Daoy (cell line): ENCODE results near the gene GAREM1. TPM values are rescaled to one million over a fixed set of nuclear protein-coding genes. Genes with fewer than 3 reads are reported as not detected.

ENCODE experiments used
- DNase-seq: peaks from one replicate; pipeline ENCODE4 v3.0.0-alpha.2; 2015; ENCODE audit warnings: low read depth
- total RNA-seq: library from RNA; depleted of rRNA; stranded (reverse); fragments of >200 nt; shearing (Covaris generic); gene quantifications from 2 replicates; pipeline ENCODE4 v1.2.3, GENCODE V29; 2014

Gene GAREM1
- total RNA-seq, 1 experiment from 2014 or later, result 2.2 TPM

DNA sequence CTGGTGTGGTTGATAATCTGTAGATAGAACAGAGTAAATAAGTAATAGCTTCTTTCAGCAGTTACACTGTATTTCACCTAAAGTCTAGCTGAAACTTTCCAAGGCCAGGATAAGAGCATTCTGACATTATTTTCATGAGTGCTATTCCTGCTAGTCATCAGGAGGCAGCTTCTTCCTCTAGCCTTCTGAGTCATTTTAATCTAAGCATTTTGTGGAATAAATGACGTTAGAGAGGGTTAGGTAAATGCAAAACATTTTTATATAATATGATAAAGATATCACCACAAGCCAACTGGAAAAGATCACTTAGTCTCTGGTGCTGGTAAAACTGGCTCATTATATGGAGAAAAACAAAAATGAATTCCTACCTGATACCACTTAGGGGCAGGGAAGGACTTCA, 142.3 kb downstream of the GAREM1 start:
- no peak for DNase-seq

DNA sequence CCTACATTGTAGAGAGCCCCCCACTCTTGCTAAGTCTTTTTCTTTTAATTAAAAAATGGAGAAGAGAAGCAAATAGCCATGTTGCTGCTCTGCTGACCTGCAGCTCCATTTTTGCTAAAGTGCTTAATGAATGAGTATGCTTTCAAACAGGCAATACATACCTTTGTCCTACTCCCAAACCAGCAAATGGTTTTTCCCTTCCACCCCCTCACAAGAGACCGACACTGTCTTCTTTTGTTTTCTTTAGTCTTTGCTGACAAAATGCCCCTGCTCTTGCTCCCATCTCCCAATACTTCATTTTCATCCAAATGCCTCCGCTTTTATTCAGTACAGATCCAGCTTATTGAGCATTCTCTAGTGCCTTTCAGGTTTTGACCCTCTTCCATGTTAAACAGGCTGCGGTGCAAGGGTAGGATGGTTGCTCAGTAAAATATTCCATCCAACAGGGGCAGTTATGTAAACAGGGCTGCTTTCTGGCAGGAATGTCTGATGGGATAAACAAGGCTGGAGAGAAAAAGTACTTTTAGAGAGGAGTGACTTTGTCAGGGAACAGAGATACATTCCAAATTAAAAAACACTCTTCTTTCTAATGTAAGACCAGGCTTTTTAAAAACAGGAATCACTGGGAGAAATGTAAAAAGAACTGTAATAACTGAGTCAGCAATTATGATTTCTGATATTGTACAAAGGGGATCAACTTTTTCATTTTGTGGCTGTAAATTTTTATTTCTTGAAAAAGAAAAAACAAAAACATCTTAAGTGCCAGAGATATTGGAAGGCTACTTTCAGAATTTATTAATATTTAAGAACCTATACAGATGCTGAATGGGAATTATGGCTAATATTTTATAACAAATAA, 144.0 kb downstream of the GAREM1 start:
- DNase-seq, result no peak

GRCh38 chr18:32324181-32324580, 146.5 kb downstream of the GAREM1 start:
- no peak for DNase-seq

DNA sequence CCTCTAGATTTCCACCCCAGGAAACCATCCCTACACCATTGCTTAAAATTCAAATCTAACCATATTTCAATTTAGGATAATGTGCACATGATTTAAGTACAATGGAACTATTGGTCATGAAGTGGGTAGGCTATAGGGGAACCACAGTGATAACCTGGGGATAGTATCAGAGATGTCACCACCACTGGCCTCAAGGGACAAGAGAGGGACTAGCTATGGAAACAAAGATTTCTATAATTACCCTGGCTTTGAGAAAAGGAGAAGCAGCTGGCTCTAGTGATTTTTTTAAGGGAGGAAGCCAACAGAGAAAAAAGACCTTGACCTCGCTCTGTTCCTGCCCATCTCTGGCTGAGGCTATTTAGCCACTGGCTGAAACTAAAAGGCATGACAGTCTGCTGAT, 148.9 kb downstream of the GAREM1 start:
- no peak for DNase-seq

DNA sequence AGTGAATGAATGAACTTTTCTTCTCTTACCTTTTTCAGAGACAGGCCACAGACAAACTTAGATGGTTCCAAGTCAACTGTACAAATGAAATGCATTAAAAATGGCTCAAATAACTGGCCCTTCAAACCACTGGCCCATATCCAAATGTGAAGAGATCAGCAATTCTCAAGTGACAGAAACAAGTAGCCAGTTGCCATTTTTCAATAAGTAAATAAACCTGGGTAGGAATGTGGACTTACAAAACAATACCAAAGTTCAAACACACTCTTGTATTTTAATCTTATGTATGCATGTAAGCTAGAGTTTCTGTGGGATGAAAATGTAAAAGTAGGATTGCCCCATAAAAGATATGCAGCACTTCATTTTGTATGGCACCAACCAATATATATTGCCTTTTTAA, 151.6 kb downstream of the GAREM1 start:
- no peak for DNase-seq

- no peak for DNase-seq
These were observed 152.1 kb downstream of the GAREM1 start for GRCh38 chr18:32318581-32318980.

GRCh38 chr18:32317651-32318050, 153.0 kb downstream of the GAREM1 start:
- no peak for DNase-seq

GRCh38 chr18:32315881-32316280, 154.8 kb downstream of the GAREM1 start:
- DNase-seq, result no peak

- no peak for DNase-seq
These were observed 159.9 kb downstream of the GAREM1 start for GRCh38 chr18:32310774-32311173.

DNA sequence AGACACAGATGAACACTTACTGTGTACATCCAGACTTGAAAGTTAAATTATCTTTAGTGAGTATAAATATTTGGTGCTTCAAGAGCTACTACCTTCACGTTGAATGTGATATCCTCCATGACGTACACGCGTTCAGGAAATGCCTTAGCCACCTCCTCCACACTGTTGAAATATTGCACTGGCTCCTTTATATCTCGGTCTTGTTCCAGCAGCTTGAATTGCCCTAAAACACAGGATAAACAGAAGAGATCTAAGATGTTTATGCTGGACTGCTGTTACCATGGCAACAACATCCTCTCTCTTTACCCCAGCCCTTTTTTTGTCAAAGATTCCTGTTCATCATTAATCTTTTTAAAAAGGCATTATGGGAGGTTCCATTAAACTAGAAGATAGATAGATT, 160.6 kb downstream of the GAREM1 start:
- DNase-seq, result no peak

DNA sequence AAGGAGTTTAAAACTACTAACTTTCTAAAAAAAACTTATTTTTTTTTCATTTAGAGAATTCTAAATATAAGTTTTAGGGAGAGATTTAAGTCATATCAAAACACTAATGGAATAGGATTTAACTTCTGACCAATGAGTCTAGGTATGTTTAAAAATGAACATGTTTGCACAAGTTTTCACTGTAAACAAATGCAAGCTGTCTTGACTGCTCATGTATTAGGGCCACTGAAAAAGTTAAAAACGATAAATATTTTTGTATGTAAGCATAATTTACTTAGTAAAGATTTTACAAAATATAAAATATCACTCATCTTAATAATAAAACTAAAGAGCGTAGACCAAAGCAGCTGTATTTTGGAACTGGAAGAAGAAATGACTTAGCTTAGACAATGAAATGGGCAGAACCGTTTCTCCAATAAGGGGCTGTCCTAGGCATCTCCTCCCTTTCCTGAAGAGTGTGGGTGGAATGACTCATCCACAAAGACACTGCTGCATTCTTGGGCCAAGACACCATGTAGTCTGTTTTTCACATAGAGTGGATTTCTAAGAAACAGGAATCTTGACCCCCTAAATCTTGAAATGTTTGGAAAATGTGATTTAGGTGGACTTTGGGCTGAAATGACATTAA, 162.1 kb downstream of the GAREM1 start:
- DNase-seq, result peak; percentile 81

- DNase-seq, result no peak
These were observed 167.3 kb downstream of the GAREM1 start for GRCh38 chr18:32303400-32303799.

- DNase-seq, result no peak
These were observed 167.9 kb downstream of the GAREM1 start for GRCh38 chr18:32302806-32303205.

GRCh38 chr18:32301976-32302743, 168.5 kb downstream of the GAREM1 start:
- peak; percentile 73 for DNase-seq

GRCh38 chr18:32301361-32301760, 169.3 kb downstream of the GAREM1 start:
- no peak for DNase-seq

GRCh38 chr18:32300914-32301313, 169.8 kb downstream of the GAREM1 start:
- DNase-seq, result no peak

DNA sequence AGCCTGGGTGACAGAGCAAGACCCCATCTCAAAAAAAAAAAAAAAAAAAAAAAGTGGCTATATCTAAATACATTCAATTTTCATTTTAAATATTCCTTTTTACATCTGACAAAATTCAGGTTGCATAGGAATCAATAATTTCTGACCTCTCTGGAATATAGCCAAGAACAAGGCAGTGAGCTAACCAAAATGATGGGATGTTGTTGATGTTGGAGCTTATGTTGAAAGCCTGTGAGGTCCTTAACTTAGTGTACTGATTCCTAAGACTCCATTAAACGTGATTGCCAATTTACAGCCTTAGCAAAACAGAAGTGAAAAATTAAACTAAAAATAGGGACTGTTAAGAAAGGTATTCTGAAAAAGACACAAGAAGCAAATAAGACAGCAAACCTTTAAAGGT, 171.2 kb downstream of the GAREM1 start:
- DNase-seq, result no peak

DNA sequence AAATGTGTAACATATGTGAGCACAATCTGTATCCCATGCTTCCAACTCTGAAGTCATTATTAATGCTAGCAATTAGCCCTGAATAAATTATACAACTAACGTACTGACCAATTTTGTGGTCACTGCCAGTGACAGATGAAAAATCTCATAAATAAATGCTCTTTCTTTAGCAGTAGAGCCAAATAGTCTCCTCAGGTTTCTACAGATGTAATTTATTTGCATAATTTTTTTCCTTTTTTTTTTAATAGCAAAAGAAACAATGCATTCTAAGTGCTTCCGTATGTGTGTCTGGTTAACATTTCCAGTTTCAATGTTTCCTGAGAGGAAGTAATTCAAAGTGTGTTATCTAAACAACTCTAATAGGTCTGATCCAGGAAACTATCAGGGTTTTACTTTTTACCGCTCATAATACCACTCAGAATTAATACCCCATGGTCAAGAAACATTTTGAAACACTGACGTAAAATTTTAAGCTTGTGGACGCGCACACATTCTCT, 172.5 kb downstream of the GAREM1 start:
- DNase-seq, result no peak

GRCh38 chr18:32297579-32298170, 173.0 kb downstream of the GAREM1 start:
- no peak for DNase-seq

DNA sequence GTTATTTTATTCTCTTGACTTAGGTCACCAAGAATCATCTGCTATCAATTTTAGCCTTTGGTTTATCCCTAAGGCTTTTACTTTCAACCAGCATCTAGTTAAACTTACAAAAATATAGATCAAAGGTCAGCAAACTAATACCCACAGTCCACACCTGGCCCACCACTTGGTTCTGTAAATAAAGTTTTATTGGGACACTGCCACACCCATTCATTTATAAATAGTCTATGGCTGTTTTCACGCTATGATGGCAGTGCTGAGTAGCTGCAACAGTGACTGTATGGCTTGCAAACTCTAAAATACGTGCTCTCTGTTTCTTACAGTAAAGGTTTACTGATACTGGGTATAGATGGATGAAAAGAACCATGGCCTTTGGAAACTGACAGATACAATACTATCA, 173.8 kb downstream of the GAREM1 start:
- no peak for DNase-seq

DNA sequence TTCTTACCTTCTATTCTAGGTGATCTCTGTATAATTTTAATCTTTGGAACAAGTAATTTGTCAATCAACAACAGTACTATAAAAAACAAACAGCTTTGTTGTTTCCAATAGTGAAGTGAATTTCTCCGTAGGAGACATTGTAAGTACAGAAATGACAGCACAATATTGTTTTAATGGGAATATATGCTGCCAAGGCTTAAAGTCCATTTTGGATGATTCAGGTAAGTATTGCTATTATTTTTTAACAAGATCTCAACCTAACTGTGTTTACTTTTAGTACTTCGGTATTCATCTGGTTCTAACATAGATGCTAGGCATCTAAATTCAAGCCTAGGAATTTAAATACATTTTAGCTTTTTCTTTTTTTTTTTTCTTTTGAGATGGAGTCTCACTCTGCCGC, 175.1 kb downstream of the GAREM1 start:
- DNase-seq, result no peak

GRCh38 chr18:32293107-32293506, 177.6 kb downstream of the GAREM1 start:
- DNase-seq, result no peak
